ENCODE measurements around the gene PSMD9.

Gene PSMD9

GRCh38 chr12:121915841-121916321 is 27.3 kb downstream of the PSMD9 start:
- TF ChIP-seq USF1 (IDR thresholded peaks at IDR 0.05) (no peak), FOXM1 (IDR thresholded peaks at IDR 0.05; ENCODE audit: borderline replicate concordance, low read depth) (no peak), TEAD4 (IDR thresholded peaks at IDR 0.05) (no peak), YY1 (IDR thresholded peaks at IDR 0.05; ENCODE audit: low read depth) (no peak), ZBTB7A (IDR thresholded peaks at IDR 0.05; ENCODE audit: low read depth) (no peak), MAX (IDR thresholded peaks at IDR 0.05) (no peak), NFIC (IDR thresholded peaks at IDR 0.05) (no peak), EP300 (IDR thresholded peaks at IDR 0.05; ENCODE audit: borderline replicate concordance) (no peak), RAD21 (IDR thresholded peaks at IDR 0.05; ENCODE audit: low read depth) (no peak)

GRCh38 chr12:121916719-121917118 is 28.1 kb downstream of the PSMD9 start:
- TF ChIP-seq RAD21 (IDR thresholded peaks at IDR 0.05; ENCODE audit: low read depth) (peak; percentile 14; the same call in 1 of the 2 replicates), TEAD4 (IDR thresholded peaks at IDR 0.05) (no peak), EP300 (IDR thresholded peaks at IDR 0.05; ENCODE audit: borderline replicate concordance) (no peak), ZBTB7A (IDR thresholded peaks at IDR 0.05; ENCODE audit: low read depth) (no peak), MAX (IDR thresholded peaks at IDR 0.05) (no peak), YY1 (IDR thresholded peaks at IDR 0.05; ENCODE audit: low read depth) (no peak)

- TF ChIP-seq REST (IDR thresholded peaks at IDR 0.05; ENCODE audit: low read depth) (no peak), NFIC (IDR thresholded peaks at IDR 0.05) (no peak), CEBPB (IDR thresholded peaks at IDR 0.05) (no peak), MAX (IDR thresholded peaks at IDR 0.05) (peak; percentile 88), TAF1 (IDR thresholded peaks at IDR 0.05; ENCODE audit: low read depth) (peak; percentile 28; the same call in 1 of the 2 replicates), YY1 (IDR thresholded peaks at IDR 0.05; ENCODE audit: low read depth) (peak; percentile 38; the same call in 1 of the 2 replicates), USF1 (IDR thresholded peaks at IDR 0.05) (peak; percentile 99), TEAD4 (IDR thresholded peaks at IDR 0.05) (no peak), RAD21 (IDR thresholded peaks at IDR 0.05; ENCODE audit: low read depth) (peak; percentile 73), TCF12 (IDR thresholded peaks at IDR 0.05; ENCODE audit: low read depth) (peak; percentile 59; the same call in 1 of the 2 replicates), ZBTB7A (IDR thresholded peaks at IDR 0.05; ENCODE audit: low read depth) (no peak), EP300 (IDR thresholded peaks at IDR 0.05; ENCODE audit: borderline replicate concordance) (peak; percentile 41; the same call in 1 of the 2 replicates), FOXM1 (IDR thresholded peaks at IDR 0.05; ENCODE audit: borderline replicate concordance, low read depth) (no peak), EGR1 (IDR thresholded peaks at IDR 0.05) (no peak), CREB1 (IDR thresholded peaks at IDR 0.05; ENCODE audit: low read depth) (no peak)
These were observed 29.5 kb downstream of the PSMD9 start, which contains the start of gene CFAP251 for GRCh38 chr12:121917950-121918678. CFAP251 (plus strand) TSS chr12:121918592; CDS start chr12:121921306, 2,714 bp downstream.

GRCh38 chr12:121918679-121919038 is 30.1 kb downstream of the PSMD9 start:
- TF ChIP-seq TEAD4 (IDR thresholded peaks at IDR 0.05) (no peak), CEBPB (IDR thresholded peaks at IDR 0.05) (no peak), REST (IDR thresholded peaks at IDR 0.05; ENCODE audit: low read depth) (no peak), YY1 (IDR thresholded peaks at IDR 0.05; ENCODE audit: low read depth) (no peak), ZBTB7A (IDR thresholded peaks at IDR 0.05; ENCODE audit: low read depth) (peak; percentile 66; the same call in 1 of the 2 replicates), FOXM1 (IDR thresholded peaks at IDR 0.05; ENCODE audit: borderline replicate concordance, low read depth) (no peak), TCF12 (IDR thresholded peaks at IDR 0.05; ENCODE audit: low read depth) (no peak), EGR1 (IDR thresholded peaks at IDR 0.05) (no peak), USF1 (IDR thresholded peaks at IDR 0.05) (no peak)

- TF ChIP-seq ZBTB7A (IDR thresholded peaks at IDR 0.05; ENCODE audit: low read depth) (no peak), YY1 (IDR thresholded peaks at IDR 0.05; ENCODE audit: low read depth) (no peak), USF1 (IDR thresholded peaks at IDR 0.05) (no peak), TEAD4 (IDR thresholded peaks at IDR 0.05) (no peak), CREB1 (IDR thresholded peaks at IDR 0.05; ENCODE audit: low read depth) (no peak)
These were observed 32.5 kb downstream of the PSMD9 start for GRCh38 chr12:121921066-121921465.
